Measurements from ENCODE around the gene ASPA.

DNA sequence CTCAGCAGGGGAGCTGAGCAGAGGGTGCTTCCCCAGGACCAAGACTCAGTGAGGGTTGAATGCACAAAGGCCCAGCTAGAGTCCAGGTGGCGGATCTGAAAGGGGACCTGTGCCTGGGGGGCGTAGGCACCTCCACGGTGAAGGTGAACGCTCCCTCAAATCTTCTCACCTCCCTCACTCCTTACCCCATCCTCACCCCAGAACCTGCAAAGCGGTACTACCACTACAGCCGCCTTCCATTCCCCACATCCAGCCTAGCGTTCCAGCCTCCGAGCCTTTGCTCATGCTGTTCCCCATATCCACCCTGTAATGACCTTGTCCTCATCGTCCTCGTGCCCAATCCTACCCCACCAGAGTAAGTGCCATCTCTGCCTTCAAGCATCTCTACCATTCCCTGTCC is 51.2 kb downstream of the ASPA start:
- TF ChIP-seq POLR2A (IDR thresholded peaks at IDR 0.05; ENCODE audit: extremely low read depth, insufficient read length) (no peak), MYC (IDR thresholded peaks at IDR 0.05; ENCODE audit: low read depth, low read length) (no peak)
- TF ChIP-seq, protein P1, sequence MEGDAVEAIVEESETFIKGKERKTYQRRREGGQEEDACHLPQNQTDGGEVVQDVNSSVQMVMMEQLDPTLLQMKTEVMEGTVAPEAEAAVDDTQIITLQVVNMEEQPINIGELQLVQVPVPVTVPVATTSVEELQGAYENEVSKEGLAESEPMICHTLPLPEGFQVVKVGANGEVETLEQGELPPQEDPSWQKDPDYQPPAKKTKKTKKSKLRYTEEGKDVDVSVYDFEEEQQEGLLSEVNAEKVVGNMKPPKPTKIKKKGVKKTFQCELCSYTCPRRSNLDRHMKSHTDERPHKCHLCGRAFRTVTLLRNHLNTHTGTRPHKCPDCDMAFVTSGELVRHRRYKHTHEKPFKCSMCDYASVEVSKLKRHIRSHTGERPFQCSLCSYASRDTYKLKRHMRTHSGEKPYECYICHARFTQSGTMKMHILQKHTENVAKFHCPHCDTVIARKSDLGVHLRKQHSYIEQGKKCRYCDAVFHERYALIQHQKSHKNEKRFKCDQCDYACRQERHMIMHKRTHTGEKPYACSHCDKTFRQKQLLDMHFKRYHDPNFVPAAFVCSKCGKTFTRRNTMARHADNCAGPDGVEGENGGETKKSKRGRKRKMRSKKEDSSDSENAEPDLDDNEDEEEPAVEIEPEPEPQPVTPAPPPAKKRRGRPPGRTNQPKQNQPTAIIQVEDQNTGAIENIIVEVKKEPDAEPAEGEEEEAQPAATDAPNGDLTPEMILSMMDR (IDR thresholded peaks at IDR 0.05; ENCODE audit: low read depth, low read length): no peak

Data from NB4 (cell line).